Peyer's patch (tissue), 4 donors: ENCODE data around the gene DNMT1.

ENCODE experiments used
- POLR2A ChIP-seq, 2 donors: fragments of 450-650 bp; IDR thresholded peaks; one replicate each; pipeline ENCODE4 v1.5.1; 2017; ENCODE audit warnings: antibody characterized with exemption in 2 of 2, mild to moderate bottlenecking in 2 of 2, moderate library complexity in 2 of 2
- TF ChIP-seq, protein P1 (sequence below), 6 experiments: fragments of 450-650 bp in 4 of 6; fragments of 200-600 bp in 2 of 6; sonication (generic) in 1 of 6; IDR thresholded peaks; one replicate each; pipeline ENCODE4 v1.5.1; 2017 to 2019; ENCODE audit warnings: antibody characterized with exemption in 6 of 6, mild to moderate bottlenecking in 3 of 6, moderate library complexity in 1 of 6

DNA sequence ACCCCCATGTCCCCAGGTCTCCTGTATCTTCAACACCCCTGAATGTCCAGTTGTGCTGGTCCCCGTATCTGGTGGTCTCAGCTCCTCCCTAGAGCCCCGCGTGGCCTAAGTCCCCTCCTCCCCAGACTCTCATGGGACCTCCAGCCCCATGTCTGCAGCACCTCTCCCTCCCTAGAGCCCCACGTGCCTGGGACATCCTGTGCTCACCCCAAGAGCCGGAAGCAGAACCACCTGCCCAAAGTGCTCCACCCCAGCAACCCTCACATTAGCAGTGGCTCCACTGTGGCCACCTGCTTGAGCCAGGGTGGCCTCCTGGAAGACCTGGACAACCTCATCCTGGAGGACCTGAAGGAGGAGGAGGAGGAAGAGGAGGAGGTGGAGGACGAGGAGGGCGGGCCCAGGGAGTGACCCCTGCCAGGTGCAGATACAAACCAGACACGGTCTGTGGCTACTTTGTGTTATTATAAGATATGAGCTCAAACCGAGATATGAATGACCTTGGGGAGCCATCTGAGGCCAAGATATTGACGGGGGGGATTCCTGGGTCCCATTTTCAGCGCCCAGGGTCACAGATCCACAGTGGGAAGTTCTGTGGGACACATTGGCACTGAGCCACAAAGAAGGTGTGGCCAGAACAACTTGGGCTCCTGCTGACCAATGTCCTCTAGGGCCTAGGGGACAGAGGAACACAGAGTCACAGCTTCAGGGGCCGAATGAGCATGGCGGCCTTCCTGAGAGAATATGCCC is 102.7 kb downstream of the DNMT1 start:
- TF ChIP-seq, protein P1, sequence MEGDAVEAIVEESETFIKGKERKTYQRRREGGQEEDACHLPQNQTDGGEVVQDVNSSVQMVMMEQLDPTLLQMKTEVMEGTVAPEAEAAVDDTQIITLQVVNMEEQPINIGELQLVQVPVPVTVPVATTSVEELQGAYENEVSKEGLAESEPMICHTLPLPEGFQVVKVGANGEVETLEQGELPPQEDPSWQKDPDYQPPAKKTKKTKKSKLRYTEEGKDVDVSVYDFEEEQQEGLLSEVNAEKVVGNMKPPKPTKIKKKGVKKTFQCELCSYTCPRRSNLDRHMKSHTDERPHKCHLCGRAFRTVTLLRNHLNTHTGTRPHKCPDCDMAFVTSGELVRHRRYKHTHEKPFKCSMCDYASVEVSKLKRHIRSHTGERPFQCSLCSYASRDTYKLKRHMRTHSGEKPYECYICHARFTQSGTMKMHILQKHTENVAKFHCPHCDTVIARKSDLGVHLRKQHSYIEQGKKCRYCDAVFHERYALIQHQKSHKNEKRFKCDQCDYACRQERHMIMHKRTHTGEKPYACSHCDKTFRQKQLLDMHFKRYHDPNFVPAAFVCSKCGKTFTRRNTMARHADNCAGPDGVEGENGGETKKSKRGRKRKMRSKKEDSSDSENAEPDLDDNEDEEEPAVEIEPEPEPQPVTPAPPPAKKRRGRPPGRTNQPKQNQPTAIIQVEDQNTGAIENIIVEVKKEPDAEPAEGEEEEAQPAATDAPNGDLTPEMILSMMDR (IDR thresholded peaks at IDR 0.05): no peak
- TF ChIP-seq POLR2A (IDR thresholded peaks at IDR 0.05): no peak
